Loucy (cell line): Measurements from ENCODE around the gene SRXN1.

Experiments used
- EZH2phosphoT487 ChIP-seq: fragments of 200-600 bp; IDR thresholded peaks from 2 replicates; pipeline ENCODE4 v1.6.1; 2018; ENCODE audit warnings: antibody characterized with exemption, mild to moderate bottlenecking, moderate library complexity, borderline replicate concordance
- TF ChIP-seq, protein P1 (sequence below): fragments of 200-600 bp; sonication (generic); conservative IDR thresholded peaks from 2 replicates; pipeline ENCODE4 v1.5.1; 2014; ENCODE audit warnings: mild to moderate bottlenecking, antibody characterized with exemption, low read length

DNA sequence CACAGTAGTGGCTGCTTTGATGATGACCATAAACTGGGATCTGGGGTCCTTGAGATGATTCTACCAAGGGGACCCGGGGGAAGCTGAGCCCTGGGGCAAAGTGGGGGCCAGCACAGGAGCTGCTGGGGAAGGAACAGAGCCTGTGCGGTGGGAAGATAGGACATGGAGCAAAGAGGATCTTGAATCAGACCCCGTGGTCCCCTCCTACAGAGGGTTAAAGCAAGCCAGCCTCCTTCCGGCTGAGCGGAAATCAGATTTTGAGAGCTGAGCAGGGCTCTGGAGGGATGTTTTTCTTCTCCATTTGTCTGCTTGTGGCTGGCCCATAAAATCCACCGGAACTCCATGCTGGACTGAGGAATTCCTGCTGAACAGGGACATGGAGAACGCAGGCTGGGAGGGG is 32.8 kb downstream of the SRXN1 start:
- TF ChIP-seq, protein P1, sequence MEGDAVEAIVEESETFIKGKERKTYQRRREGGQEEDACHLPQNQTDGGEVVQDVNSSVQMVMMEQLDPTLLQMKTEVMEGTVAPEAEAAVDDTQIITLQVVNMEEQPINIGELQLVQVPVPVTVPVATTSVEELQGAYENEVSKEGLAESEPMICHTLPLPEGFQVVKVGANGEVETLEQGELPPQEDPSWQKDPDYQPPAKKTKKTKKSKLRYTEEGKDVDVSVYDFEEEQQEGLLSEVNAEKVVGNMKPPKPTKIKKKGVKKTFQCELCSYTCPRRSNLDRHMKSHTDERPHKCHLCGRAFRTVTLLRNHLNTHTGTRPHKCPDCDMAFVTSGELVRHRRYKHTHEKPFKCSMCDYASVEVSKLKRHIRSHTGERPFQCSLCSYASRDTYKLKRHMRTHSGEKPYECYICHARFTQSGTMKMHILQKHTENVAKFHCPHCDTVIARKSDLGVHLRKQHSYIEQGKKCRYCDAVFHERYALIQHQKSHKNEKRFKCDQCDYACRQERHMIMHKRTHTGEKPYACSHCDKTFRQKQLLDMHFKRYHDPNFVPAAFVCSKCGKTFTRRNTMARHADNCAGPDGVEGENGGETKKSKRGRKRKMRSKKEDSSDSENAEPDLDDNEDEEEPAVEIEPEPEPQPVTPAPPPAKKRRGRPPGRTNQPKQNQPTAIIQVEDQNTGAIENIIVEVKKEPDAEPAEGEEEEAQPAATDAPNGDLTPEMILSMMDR = no peak
- no peak for TF ChIP-seq EZH2phosphoT487
